NCI-H2171 (cell line): ENCODE results near the gene SLC6A13.
"Not testable (repeated sequence)": the region's sequence is repeated elsewhere in the genome, so short reads cannot be mapped to it uniquely, and the experiment has no call there.

Experiments
- DNase-seq: peaks from one replicate; lab custom pipeline; 2025; lab: John Stamatoyannopoulos, UW

Gene SLC6A13

GRCh38 chr12:197911-198695 lies 64.5 kb downstream of the SLC6A13 start:
- DNase-seq: no peak

GRCh38 chr12:197347-197746 lies 65.3 kb downstream of the SLC6A13 start:
- no peak for DNase-seq

- no peak for DNase-seq
Observed at GRCh38 chr12:196436-196835, 66.2 kb downstream of the SLC6A13 start.

GRCh38 chr12:195951-196350 lies 66.7 kb downstream of the SLC6A13 start:
- DNase-seq: no peak

DNA sequence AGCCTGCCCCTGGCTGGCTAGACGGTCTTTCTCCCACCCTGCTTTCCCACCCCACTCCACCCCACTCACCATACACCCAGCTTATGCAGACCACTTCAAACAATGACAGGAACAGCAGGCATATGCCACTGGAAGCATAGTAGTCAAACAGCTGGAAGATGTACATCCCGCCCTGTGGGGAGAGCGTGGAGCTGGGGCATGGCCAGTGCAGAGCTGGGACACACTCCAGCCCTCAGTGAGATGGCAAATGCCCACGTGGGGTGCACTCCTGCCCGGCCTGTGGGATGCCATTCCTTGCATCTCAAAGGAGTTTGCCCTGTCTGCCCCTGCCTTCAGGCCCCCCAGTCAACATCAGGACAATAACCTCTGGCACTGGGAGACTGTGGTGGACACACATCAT lies 67.5 kb downstream of the SLC6A13 start:
- no peak for DNase-seq

DNA sequence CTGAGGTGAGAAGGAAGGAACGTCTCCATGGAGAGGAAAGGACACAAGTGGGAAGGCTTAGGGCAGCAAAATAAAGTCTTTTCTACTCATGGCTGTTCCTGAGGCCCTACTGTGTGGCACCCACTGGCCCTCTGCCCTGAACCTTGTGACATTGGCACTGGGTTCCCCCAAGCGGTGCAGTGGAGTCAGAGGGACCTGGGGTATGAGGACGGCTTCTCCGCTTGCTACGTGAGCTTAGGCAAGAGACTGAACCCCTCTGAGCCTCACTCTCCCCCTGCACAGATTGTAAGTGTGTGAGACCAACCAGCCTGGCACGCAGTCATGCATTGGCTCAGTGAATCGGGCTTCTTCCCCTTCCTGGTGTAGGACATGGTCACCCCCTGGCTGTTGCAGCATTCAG lies 68.4 kb downstream of the SLC6A13 start:
- no peak for DNase-seq

DNA sequence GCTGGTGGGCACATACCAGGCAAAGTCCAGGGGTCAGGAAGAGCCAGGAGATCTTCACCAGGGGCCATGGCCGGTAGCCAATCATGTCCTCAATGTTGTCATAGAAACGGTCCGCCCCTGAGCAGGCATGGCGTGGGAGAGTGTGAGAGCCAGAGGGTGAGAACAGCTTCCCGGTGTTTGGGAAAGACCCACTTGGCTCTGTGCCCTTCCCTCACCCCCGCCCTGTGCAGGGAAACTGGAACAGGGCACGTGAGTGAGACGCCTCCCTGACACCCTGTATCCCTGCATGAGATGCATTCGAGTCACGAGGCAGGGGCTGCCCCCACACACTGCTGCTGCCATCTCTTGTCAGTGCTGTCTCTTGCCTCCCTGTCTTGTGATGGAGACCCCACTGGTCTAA lies 69.4 kb downstream of the SLC6A13 start:
- DNase-seq: no peak

GRCh38 chr12:191541-191940 lies 71.1 kb downstream of the SLC6A13 start:
- no peak for DNase-seq

- DNase-seq: no peak
Observed at GRCh38 chr12:190881-191280, 71.8 kb downstream of the SLC6A13 start.

DNA sequence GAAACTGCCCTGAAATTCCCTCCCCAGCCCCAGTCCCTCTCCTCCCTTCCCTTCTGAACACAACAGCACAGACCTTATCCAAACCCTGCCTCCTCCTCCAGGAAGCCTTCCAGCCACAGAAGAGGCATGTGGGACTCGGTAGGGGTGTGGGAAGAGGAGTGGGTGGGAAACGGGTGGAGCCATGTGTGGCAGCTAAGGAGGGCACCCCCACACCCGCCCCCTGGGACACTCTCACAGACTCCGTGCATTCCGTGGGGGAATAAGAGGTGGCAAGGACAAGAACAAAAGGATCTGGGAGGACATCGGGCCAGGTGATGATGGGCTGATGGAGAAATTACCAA lies 73.0 kb downstream of the SLC6A13 start:
- DNase-seq: no peak

- peak; percentile 87 for DNase-seq
Observed at GRCh38 chr12:188910-189621, 73.6 kb downstream of the SLC6A13 start.

DNA sequence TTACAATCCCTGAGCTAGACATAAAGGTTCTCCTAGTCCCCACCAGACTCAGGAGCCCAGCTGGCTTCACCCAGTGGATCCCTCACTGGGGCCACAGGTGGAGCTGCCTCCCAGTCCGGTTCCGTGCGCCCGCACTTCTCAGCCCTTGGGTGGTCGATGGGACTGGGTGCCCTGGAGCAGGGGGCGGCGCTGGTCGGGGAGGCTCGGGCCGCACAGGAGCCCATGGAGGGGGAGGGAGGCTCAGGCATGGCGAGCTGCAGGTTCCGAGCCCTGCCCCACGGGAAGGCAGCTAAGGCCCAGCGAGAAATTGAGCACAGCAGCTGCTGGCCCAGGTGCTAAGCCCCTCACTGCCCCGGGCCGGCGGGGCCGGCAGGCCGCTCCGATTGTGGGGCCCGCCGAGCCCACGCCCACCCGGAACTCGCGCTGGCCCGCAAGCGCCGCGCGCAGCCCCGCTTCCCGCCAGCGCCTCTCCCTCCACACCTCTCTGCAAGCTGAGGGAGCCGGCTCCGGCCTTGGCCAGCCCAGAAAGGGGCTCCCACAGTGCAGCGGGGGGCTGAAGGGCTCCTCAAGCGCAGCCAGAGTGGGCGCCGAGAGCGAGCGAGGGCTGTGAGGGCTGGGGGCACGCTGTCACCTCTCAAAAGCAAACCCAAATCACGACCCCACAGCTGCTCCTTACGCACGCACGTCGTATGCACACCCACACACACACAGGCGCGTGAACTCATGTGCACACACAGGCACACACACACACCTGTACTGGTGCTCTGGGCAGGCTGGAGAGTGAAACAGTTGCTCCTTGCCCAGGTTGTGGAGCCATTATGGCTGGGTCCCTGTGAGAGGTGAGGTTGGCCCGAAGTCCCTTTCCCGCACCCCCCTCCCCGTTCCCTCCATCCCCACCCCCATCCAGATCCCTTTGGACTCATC lies 74.4 kb downstream of the SLC6A13 start:
- DNase-seq: not testable (repeated sequence)

- no peak for DNase-seq
Observed at GRCh38 chr12:186006-186625, 76.5 kb downstream of the SLC6A13 start.

GRCh38 chr12:185576-185955 lies 77.1 kb downstream of the SLC6A13 start:
- no peak for DNase-seq

DNA sequence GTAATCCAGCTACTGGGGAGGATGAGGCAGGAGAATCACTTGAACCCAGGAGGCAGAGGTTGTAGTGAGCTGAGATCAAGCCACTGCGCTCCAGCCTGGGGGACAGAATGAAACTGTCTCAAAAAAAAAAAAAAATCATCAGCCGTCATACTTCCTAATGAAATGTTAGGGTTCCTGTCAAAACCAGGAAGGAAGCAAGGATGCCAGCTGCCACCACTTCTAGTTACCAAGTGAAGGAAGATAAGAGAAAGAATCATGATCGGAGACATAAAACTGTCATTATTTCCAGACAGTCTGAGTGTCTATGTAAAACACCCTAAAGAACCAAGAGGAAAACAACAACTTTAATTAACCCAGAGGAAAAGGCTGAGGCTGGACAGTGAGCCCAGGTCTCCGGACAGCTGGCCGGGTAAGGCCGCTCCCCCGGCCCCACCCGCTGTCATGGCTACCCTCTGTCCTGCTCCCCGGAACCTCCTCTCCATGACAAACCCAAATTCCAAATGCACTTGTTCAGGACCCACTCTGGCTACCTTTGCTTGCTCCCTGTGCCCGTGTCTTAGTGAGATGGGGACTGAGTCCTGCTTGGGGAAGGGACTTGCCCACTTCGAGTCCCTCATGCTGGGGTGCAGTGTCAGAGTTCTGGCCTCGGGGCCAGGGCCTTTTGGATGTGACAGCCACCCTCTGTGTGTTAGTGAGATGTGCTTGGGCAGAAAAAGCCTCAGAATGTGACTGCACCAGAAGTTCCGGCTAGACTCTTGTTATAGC lies 77.6 kb downstream of the SLC6A13 start:
- DNase-seq: no peak

DNA sequence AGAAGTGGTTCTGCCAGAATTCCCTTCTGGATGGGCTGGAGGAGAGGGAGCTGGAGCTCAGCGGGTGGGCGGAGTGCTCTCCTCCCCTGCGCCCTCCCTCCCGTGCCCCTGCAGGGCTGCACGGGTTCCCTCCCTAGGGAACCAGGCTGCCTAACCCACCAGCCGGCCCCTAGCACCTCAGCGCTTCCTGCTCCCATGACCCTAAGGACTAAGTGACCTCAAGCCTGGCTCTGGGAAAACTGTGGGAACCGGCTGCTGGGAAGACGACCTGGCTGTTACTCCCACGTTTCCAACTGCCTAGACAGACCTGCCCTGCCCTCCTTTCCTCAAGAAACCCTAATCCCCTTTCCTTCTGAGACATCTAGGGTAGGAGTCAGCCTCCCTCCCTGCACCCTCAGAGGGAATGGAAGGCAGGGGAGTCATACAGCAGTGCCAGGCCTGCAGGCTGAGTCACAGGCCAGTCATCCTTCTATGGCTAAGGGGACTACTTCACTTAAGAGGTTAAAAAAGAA lies 80.2 kb downstream of the SLC6A13 start:
- no peak for DNase-seq

DNA sequence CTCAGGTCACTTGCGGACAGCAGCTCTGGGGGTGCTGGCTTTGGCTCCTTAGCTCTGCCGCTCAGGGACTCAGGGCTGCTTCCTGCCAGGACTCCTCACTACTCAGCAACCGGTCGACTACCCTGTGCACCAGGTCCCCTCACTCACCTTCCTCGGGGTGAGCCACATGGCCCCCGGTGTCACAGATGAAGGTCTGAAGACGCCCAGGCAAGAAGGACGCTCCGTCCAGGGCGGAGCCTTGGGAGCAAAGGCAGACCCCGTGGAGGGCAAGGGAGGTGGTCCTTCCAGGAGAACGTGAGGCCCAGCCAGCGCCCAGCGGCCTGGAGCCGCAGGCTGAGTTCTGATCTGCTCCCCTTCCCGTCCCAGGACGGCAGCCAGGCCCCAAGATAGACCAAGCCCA lies 80.7 kb downstream of the SLC6A13 start:
- no peak for DNase-seq

GRCh38 chr12:180445-180844 lies 82.2 kb downstream of the SLC6A13 start:
- DNase-seq: no peak

DNA sequence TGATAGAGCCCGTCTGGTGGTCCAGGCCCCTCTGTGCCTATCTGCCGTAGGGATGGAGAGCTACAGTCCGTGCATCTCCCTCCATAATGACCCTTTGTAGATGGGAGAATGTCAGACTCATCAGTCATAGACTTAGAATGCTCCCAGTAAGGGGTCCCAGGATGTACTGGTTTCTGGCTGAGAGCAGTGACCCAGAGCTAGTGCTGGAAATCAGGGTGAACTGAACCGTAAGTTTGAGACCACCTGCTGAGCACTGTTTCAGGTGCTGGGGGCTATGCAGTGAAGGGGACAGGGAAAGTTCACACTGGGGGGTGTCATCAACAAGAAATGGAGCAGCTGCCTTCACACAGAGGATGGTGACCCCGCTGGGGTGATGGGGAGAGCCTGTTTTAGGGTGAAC lies 82.8 kb downstream of the SLC6A13 start:
- no peak for DNase-seq

GRCh38 chr12:179131-179884 lies 83.3 kb downstream of the SLC6A13 start:
- peak; percentile 94 for DNase-seq

- no peak for DNase-seq
Observed at GRCh38 chr12:178829-179109, 83.9 kb downstream of the SLC6A13 start.
